Activated T-helper 17 cell treated with anti-CD3 and anti-CD28 coated beads, Interleukin-2, amount 50 U/mL, for 72 hours (primary cell): ENCODE measurements around the gene DEXI. TPM values are rescaled to one million over a fixed set of nuclear protein-coding genes. Genes with fewer than 3 reads are reported as not detected.
A peak's percentile ranks its signal among the peaks of the same experiment; 100 is the strongest.
"Not testable (repeated sequence)": the region's sequence is repeated elsewhere in the genome, so short reads cannot be mapped to it uniquely, and the experiment has no call there.

ENCODE experiments used
- ATAC-seq: fragments of 150-1000 bp; cut with Tn5 transposase; replicated peaks from 2 replicates; pipeline ENCODE4 v1.10.0; 2021; ENCODE audit warnings: mild to moderate bottlenecking, moderate library complexity
- H3K27ac Mint-ChIP-seq: one replicate; pipeline ENCODE4 v1.8.0; 2022; ENCODE audit warnings: mixed read lengths
- H3K27me3 Mint-ChIP-seq: one replicate; pipeline ENCODE4 v1.8.0; 2022; ENCODE audit warnings: mixed read lengths
- H3K36me3 Mint-ChIP-seq: one replicate; pipeline ENCODE4 v1.8.0; 2022; ENCODE audit warnings: low read depth, mild to moderate bottlenecking, mixed read lengths
- H3K4me1 Mint-ChIP-seq: one replicate; pipeline ENCODE4 v1.8.0; 2022; ENCODE audit warnings: mixed read lengths
- H3K4me3 Mint-ChIP-seq: one replicate; pipeline ENCODE4 v1.8.0; 2022; ENCODE audit warnings: mild to moderate bottlenecking, mixed read lengths
- H3K9me3 Mint-ChIP-seq: one replicate; pipeline ENCODE4 v1.8.0; 2022; ENCODE audit warnings: mixed read lengths
- total RNA-seq, 2 donors: library from RNA; stranded (reverse); gene quantifications; one replicate each; pipeline ENCODE4 v1.2.3, GENCODE V29; 2022

The DEXI gene
- total RNA-seq, 2 donors from 2014 or later, result 22.6 to 24.6 TPM

DNA sequence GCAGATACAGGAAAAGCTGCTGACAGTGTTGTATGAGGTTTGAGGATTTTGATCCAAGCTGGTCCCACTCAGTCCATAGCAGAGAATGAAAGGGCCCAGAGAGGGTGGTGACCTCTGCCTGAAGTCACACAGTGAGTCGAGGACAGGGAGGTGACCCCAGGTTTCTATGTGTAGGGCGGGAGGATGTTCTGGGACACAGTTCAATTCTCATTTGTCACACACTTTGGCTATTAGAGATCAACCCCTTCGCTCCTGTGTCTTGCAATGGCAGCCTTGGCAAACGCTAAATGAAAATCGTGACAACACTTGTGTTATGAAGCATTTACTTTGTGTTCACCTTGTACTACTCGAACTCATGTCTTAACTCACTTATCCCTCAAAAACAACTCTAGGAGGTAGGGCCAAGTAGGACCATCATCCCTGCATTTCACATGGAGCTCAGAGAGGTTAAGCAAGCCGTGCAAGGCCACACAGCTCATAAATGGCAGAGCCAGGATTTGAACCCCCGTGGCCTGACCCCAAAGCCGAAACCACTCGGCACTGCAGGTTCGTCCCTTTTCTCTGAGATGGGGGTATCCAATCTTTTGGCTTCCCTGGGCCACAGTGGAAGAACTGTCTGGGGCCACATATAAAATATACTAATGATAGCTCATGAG lies 10.2 kb downstream of the DEXI start:
- H3K9me3 Mint-ChIP-seq, result no peaks in the 10 kb centered on the region
- H3K4me3 Mint-ChIP-seq, result no peak overlapping the region
- H3K36me3 Mint-ChIP-seq, result peaks cover 78% of the 10 kb centered on the region
- peaks cover 19% of the 10 kb centered on the region for H3K4me1 Mint-ChIP-seq
- no peaks in the 10 kb centered on the region for H3K27me3 Mint-ChIP-seq
- no peak for ATAC-seq
- no peak overlapping the region for H3K27ac Mint-ChIP-seq

DNA sequence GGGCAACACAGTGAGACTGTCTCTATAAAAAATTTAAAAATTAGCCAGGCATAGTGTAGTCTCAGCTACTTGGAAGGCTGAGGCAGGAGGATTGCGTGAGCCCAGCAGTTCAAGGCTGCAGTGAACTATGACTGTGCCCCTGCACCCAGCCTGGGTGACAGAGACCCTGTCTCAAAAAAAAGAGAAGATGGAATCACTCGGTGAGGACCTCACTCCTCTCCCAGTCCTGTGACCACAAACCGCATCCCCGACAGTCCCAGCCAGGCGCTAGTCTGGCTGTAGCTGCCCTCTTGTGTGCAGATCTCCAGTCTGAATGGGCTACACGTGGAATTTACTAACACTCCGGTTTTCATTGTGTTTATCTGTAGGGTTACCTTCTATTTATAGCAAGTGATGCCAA lies 11.1 kb downstream of the DEXI start:
- no peak overlapping the region for H3K27ac Mint-ChIP-seq
- no peaks in the 10 kb centered on the region for H3K9me3 Mint-ChIP-seq
- H3K4me3 Mint-ChIP-seq, result no peak overlapping the region
- no peak for ATAC-seq
- H3K4me1 Mint-ChIP-seq, result peaks cover 11% of the 10 kb centered on the region
- peaks cover 82% of the 10 kb centered on the region for H3K36me3 Mint-ChIP-seq
- H3K27me3 Mint-ChIP-seq, result no peaks in the 10 kb centered on the region

DNA sequence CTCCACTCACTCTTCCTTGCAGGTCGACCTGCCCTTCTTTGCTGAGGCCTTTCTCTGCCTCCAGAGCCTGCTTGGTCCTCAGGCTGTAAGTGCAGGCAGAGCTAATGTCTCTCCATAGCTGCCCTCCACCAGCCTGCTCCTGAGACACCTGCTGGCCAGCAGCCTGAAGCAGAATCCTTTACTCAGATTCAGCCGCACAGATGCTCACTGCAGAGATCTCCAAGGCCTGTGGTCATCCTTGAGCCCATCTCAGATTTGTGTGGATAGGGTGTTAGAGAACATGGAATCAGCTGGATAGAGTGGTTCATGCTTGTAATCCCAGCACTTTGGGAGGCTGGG lies 11.5 kb downstream of the DEXI start:
- no peaks in the 10 kb centered on the region for H3K27me3 Mint-ChIP-seq
- H3K27ac Mint-ChIP-seq, result no peak overlapping the region
- H3K4me3 Mint-ChIP-seq, result no peak overlapping the region
- no peak for ATAC-seq
- H3K36me3 Mint-ChIP-seq, result peaks cover 82% of the 10 kb centered on the region
- H3K9me3 Mint-ChIP-seq, result no peaks in the 10 kb centered on the region
- H3K4me1 Mint-ChIP-seq, result peaks cover 8% of the 10 kb centered on the region

DNA sequence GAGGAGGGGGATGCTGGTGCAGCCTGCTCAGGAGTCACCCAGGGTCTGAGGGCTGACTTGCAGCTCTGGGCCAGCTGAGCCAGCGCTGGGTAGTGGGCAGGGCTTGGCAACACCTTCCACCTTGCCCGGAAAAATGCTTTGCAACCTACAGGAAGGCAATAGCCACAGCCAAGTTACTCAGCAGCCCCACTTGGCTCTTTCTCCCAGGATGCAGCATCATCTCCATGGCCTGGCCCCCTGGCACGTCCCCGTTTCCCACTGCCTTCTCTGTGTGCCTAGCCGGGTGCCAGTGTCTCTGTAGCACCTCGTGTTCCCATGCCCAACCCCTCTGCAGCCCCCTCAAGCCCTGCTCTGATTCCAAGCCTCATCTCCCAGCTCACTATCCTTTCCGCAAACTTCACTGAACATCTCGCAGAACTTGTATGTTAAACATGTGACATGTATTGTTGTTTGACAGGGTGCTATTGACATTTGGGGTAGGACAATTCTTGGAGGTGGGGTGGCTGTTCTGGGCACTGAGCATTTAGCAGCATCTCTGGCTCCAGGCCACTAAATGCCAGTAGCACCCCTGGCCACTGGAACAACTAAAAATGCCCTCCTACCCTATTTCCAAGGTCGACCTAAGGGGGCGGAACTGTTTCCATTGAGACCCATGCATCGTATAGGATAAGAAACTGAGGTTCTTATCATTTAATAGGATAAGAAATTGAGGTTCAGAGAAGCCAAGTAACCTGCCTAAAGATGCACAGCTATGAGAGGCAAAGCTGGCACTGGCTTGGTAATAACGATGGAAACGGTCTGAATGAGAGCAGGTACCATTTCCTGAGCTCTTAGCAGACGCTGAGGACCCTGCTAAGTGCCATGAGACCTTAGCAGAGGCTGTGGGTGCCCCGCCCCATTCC lies 12.2 kb downstream of the DEXI start:
- Mint-ChIP-seq H3K4me1 (peaks cover 4% of the 10 kb centered on the region), H3K27ac (peak overlapping the region; percentile 7), H3K9me3 (no peaks in the 10 kb centered on the region), H3K27me3 (no peaks in the 10 kb centered on the region), H3K36me3 (peaks cover 79% of the 10 kb centered on the region), H3K4me3 (no peak overlapping the region)
- no peak for ATAC-seq

DNA sequence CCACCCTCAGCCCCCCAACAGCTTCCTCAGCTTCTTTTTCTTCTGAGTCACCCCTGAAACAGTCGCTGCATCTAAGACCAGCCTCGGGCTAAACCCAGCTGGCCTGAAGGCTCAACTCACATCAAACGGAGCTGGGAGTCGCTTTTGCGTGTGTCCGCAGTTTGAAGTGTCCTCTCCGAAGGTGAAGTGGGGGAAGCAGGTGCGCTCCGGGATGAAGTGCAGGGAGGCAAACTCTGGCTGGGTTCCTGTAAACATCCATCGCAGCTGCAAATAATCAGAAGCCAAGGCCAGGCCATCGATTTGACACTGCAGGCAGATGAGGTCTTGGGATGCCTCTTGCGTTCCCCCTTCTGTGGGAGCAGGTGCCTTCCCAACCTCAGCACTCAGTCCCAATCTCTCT lies 13.2 kb downstream of the DEXI start:
- H3K27me3 Mint-ChIP-seq, H3K4me1 Mint-ChIP-seq, ATAC-seq, H3K9me3 Mint-ChIP-seq, H3K4me3 Mint-ChIP-seq, H3K27ac Mint-ChIP-seq: not testable (repeated sequence)
- H3K36me3 Mint-ChIP-seq, result peaks cover 72% of the 10 kb centered on the region

DNA sequence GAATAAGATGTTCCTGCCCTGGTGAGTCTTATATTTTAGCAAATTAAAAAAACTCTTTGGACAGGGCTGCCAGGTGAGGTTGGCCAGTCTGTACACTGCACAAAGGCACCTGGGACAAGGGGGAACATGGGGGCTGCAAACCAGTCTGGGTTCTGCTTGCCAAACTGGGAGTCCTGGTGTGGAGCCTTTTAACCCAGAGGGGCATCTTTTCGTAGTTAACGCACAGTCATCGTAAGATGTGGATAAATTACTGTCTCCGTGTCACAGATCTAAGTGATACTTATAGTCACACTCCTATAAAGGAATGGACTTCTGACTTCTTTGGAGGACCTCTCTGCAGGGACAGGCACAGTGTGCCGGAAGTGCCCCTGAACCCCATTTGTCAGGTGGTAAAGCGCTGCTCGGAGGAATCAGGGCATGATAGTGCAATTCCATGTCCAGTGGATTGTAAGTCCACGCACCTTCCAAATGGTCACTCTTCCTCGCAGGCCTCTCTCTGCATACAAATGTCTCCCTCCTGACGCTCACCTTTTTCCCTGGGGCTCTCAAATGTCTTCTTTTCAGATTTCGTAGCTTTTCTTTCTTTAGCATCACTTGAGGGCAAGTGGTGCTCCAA lies 14.7 kb downstream of the DEXI start:
- Mint-ChIP-seq H3K36me3 (peaks cover 60% of the 10 kb centered on the region), H3K4me3 (no peak overlapping the region), H3K9me3 (no peaks in the 10 kb centered on the region), H3K4me1 (no peaks in the 10 kb centered on the region), H3K27me3 (no peaks in the 10 kb centered on the region), H3K27ac (peak overlapping the region; percentile 42)
- ATAC-seq, result no peak

DNA sequence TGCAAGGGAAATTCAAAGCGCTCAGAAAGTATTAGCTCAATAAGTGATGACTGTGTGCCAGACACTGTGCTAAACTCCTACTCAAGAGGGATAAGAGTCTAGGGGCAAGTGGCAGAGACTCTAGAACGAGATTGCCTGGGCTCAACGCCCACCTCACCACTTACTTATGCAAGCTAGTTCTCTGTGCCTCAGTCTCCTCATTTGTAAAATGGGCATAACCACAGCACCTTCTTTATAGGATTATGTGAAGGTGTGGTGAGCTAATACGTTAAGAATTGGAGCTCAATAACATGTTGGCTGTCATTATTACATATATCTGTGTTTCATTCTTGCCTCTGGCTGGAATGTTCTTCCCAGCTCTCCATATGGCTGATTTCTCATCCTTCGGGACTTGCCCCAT lies 15.4 kb downstream of the DEXI start:
- no peaks in the 10 kb centered on the region for H3K27me3 Mint-ChIP-seq
- H3K36me3 Mint-ChIP-seq, result peaks cover 54% of the 10 kb centered on the region
- no peaks in the 10 kb centered on the region for H3K9me3 Mint-ChIP-seq
- no peak for ATAC-seq
- H3K27ac Mint-ChIP-seq, result no peak overlapping the region
- H3K4me1 Mint-ChIP-seq, result no peaks in the 10 kb centered on the region
- H3K4me3 Mint-ChIP-seq, result no peak overlapping the region

DNA sequence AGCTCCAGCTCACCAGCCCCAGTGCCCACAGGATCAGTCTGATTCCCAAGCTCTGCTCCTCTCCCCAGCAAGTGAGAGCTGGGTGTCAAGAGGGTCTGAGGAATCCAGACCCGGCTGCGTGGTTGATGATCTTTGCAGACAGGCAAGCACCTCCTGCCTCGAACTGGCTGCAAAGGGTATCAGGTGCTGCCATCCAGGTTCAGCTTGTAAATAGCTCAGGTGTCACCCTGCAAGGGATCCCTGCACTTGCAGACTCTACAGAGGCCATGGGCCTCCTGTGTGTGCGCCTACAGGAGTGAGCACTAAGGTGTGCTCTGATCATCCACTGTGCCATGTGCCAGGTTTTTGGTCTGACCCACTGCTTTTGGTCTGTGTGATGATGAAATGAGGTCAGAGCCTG lies 16.2 kb downstream of the DEXI start:
- Mint-ChIP-seq H3K9me3 (no peaks in the 10 kb centered on the region), H3K27me3 (no peaks in the 10 kb centered on the region), H3K27ac (no peak overlapping the region), H3K4me1 (no peaks in the 10 kb centered on the region), H3K4me3 (no peak overlapping the region), H3K36me3 (peaks cover 47% of the 10 kb centered on the region)
- no peak for ATAC-seq

DNA sequence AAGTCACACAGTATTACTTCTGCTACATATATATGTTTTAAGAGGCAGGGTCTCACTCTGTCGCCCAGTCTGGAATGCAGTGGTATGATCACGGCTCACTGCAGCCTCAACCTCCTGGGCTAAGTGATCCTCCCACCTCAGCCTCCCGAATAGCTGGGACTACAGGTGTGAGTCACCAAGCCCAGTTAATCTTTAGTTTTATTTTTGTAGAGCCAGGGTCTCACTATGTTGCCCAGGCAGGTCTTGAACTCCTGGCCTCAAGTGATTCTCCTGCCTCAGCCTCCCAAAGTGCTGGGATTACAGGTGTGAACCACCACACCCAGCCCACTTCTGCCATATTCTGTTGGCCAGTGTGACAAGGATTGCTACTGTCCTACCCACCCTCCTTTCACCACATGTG lies 17.0 kb downstream of the DEXI start:
- not testable (repeated sequence) for H3K4me1 Mint-ChIP-seq, H3K9me3 Mint-ChIP-seq, ATAC-seq, H3K27ac Mint-ChIP-seq, H3K27me3 Mint-ChIP-seq, H3K4me3 Mint-ChIP-seq
- peaks cover 42% of the 10 kb centered on the region for H3K36me3 Mint-ChIP-seq

DNA sequence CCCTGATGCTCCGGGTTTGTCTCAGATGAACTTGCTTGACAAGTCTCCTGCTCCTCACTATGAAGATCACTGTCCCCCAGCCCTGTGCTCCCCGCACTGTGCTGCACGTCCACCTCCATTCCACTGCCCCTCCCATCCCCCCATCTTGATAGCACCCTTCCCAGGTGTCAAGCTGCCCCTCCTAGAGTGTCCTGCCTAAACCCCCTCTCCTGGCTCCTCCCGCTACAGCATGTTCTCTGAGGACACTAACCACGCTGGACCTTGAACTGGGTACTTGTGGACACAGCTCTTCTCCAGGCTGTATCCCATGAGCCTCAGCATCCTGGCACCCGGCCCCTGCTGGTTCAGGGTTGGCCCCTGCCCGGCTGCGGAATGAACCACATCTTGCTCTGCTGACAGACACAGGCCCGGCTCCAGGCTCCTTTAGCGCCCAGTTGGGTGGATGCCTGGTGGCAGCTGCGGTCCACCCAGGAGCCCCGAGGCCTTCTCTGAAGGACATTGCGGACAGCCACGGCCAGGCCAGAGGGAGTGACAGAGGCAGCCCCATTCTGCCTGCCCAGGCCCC lies 18.5 kb downstream of the DEXI start:
- no peaks in the 10 kb centered on the region for H3K27me3 Mint-ChIP-seq
- no peaks in the 10 kb centered on the region for H3K4me1 Mint-ChIP-seq
- H3K36me3 Mint-ChIP-seq, result peaks cover 33% of the 10 kb centered on the region
- ATAC-seq, result no peak
- no peaks in the 10 kb centered on the region for H3K9me3 Mint-ChIP-seq
- no peak overlapping the region for H3K27ac Mint-ChIP-seq
- no peak overlapping the region for H3K4me3 Mint-ChIP-seq

DNA sequence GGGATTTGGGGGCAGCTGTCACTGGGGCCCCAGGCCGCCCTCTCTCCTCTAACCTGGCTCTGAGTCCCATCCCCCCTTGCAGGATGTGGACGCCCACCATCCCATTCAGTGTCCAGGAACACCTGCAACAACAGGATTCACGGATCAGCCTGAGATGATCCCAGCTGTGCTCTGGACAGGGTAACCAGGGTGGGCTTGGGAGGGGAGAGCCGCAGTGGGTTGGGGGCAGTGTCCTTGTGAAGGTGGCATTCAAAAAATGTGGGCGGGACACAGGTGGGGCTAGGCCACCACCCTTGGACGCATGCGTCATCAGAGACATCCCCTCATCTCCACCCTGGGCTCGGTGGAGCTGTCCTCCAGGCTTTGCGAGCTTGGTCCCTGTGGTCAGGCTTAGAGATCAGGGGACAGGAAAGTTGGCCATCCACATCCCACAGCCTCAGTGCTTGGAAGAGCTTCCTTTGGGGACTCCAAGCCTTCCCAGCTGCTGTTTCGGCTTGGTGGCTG lies 19.1 kb downstream of the DEXI start:
- no peak overlapping the region for H3K4me3 Mint-ChIP-seq
- ATAC-seq, result no peak
- H3K9me3 Mint-ChIP-seq, result no peaks in the 10 kb centered on the region
- no peaks in the 10 kb centered on the region for H3K27me3 Mint-ChIP-seq
- no peak overlapping the region for H3K27ac Mint-ChIP-seq
- H3K36me3 Mint-ChIP-seq, result peaks cover 28% of the 10 kb centered on the region
- no peaks in the 10 kb centered on the region for H3K4me1 Mint-ChIP-seq

DNA sequence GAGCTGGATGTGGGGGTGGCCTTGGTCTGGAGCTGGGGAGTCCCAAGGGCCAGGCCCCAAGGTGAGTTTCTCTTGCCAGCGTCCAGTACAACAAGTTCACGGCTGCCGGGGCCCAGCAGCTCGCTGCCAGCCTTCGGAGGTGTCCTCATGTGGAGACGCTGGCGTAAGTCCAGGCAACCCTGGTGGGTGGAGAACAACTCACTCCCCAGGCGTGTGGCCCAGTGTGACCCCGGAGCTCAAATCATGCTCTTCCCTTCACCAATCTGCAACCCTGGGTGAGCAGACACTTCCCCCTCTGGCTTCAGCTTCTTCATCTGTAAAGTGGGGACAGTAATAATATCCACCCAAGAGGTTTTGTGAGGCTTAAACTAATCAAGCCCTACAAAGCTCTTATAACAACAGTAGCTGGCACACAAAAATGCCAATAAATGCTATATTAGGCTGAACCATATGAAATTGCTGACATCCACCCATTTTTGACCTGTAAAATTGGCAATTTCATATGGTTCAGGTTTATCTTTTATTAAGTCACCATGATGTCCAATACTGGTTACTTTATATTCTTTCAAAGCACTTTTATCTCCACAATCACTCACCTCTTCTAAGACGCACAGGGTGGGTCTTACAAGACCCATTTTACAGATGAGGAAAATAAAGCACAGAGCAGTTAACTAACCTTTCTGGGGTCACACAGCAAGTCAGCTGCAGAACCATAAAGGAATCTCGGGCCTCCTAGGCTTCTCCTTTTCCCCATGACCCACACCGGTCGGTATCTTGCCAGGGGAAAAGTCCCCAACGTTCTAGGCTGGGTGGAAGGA lies 19.7 kb downstream of the DEXI start:
- Mint-ChIP-seq H3K9me3 (no peaks in the 10 kb centered on the region), H3K27ac (no peak overlapping the region), H3K4me3 (no peak overlapping the region), H3K4me1 (no peaks in the 10 kb centered on the region), H3K27me3 (no peaks in the 10 kb centered on the region), H3K36me3 (peaks cover 21% of the 10 kb centered on the region)
- no peak for ATAC-seq

DNA sequence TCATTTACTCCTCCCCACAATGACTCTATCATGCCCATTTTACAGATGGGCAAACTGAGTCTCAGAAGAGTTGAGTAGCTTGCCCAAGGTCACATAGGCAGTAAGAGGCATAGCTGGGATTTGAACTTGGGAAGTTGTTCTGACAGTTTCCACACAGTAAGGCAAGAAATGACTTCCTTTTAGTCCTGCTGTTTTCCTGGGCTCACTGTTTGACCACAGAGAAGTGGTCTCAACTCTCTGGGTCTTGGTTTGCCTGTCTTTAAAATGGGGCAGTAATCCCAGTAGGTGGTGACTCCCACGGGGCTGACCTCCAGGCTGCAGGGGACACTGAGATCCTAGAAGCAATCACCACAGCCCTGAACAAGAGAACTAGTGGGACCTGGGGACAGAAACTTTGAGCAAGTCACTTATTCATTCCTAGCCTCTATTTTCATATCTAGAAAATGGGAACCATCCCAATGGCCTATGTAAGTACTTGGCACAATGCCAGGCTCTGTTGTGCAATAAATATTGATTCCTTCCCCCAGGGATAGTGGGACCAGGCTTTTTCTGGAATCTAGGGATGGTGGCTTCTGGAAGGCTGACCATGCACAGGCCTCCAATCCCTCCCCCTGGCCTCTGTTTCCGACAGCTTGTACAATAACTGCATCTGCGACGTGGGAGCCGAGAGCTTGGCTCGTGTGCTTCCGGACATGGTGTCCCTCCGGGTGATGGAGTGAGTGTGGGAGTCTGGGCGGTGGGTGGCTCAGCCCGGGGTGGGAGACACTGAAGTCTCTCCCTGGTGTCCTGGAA lies 20.5 kb downstream of the DEXI start:
- H3K4me1 Mint-ChIP-seq, result peaks cover under 1% of the 10 kb centered on the region
- ATAC-seq, result no peak
- H3K27ac Mint-ChIP-seq, result no peak overlapping the region
- no peaks in the 10 kb centered on the region for H3K27me3 Mint-ChIP-seq
- no peak overlapping the region for H3K4me3 Mint-ChIP-seq
- H3K36me3 Mint-ChIP-seq, result peaks cover 13% of the 10 kb centered on the region
- H3K9me3 Mint-ChIP-seq, result no peaks in the 10 kb centered on the region
